HG03060 (cell line): Measurements from ENCODE around the gene KAT6B.
"Not testable (repeated sequence)": the region's sequence is repeated elsewhere in the genome, so short reads cannot be mapped to it uniquely, and the experiment has no call there.

Experiments used
- ATAC-seq: cut with Tn5 transposase; IDR thresholded peaks from one replicate; pipeline ENCODE4 v1.9.1; 2021; ENCODE audit warnings: low read depth, moderate number of reproducible peaks; ENCODE audit not compliant: unreplicated experiment

The KAT6B gene

DNA sequence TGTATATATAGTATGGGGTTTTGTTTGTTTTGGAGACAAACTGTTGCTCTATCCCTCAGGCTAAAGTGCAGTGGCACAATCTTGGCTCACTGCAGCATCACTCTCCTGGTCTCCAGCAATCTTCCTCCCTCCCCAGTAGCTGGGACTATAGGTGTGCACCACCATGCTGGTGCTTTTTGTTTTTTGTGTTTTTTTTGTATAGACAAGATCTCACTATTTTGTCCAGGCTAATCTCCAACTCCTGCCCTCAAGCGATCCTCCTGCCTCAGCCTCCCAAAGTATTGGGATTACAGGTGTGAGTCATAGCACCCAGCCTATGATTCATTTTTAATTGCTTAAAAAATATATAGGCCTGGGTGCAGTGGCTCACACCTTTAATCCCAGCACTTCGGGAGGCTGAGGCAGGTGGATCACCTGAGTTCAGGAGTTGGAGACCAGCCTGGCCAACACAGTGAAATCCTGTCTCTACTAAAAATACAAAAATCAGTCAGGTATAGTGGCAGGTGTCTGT lies 229.6 kb downstream of the KAT6B start:
- ATAC-seq: not testable (repeated sequence)

- no peak for ATAC-seq
Observed at GRCh38 chr10:75057680-75058079, 231.3 kb downstream of the KAT6B start.

DNA sequence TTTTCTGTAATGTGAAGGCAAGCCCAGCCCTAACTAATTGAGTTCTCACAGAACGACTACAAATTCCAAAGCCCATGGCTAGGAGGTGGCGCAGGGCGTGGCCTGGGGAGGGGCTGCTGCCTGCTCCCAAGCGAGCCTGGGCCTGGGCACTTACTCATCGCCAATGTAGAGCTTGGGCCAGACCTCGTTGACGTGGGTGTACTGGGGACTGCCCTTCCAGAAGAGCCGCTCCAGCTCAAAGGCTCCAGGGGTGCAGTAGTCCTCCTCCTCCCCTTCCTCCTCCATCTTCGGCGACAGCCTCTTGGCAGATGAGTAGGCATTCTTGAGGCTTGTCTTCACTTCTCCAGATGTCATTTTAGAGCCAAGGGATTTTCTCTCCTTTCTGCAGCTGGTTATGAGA lies 231.8 kb downstream of the KAT6B start:
- ATAC-seq: no peak

DNA sequence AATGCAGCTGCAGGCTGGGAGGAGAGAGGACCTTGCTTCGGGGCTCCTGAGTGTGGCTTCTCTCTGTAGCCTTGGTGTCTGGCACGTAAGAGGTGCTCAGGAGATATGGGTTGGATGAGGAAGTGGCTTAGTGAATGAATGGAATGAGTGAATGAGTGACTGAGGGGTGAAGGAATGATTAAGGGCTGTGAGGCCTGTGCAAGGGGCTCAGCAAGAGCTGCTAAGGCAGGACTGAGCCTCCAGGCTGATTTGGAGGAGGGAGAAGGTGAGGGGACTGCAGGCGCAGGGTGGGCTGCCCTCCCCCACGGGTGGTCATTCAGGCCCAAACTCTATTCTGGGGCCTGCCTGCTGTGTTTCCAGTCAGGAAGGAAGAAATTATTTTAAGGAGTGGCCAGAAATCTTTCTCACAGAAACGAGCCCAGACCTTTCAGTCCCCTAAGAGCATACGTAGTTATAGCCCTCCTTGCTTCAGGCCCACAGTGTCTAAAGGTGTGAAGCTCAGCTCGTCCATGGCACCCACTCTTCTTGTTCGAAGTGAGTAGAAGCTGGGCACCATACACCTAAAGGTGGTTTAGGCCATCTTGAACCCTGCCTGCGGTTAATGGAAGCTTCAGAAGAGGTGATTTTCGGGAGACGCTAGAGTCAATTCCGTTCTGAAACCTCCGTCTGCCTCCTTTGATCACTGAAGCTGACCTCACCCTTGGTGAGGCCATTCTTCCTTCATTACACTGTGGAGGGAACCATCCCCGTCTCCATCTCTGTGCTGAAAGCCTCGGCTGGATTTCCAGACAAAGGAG lies 235.5 kb downstream of the KAT6B start:
- no peak for ATAC-seq

GRCh38 chr10:75062506-75063299 lies 236.3 kb downstream of the KAT6B start:
- no peak for ATAC-seq

GRCh38 chr10:75063461-75064230 lies 237.2 kb downstream of the KAT6B start:
- no peak for ATAC-seq

DNA sequence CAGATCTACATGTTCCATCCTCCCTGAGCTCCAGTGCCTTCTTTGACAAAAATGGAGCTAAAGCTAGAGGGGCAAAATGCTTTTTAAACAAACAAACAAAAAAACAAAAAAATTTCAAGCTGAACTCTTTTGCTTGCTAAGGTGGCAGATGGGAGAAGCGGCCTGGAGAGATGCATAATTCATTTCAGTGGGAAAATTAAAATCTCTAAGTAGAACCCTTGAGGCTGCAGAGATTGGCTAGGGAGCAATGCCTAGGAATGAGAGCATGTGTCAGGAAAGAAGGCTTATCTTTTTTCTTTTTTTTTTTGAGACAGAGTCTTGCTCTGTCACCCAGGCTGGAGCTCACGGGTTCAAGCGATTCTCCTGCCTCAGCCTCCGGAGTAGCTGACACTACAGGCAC lies 238.7 kb downstream of the KAT6B start:
- ATAC-seq: no peak

DNA sequence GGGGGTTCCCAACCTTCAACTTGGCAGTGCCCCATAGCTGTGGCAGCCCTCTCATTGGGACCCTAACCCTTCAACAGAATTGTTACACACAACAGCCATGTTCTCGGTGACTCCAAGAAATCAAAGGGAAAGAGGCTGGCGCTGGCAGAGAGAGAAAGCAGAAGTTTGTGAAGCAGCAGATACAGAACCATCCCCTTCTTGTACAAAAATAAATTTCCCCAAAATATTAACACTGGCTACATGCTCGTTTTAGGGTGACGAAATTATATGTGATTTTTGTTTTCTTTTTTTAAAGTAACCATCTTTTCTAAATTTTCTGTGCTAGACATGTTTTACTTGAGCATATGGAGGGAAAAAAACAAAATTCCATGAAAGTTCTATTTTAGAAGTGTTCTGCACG lies 239.9 kb downstream of the KAT6B start:
- ATAC-seq: no peak

DNA sequence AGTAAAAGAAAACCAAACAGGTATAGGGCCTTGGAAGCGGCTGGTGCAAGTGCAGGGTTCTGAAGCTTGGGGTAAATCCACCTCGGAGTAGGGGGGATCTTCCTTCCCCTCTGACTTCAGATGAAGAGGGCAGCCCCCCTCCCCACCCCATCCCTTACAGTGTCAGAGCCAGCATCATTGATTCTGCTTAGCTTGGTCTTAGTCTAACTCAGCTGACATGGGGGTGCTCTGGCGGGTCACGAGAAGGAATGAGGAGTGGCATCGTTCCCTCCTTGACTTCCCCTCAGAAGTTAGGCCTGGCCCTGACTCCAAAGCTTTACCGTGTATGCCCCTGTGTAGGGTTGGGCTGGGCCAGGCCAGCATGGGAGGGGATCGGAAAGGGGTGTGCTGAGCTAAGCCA lies 240.9 kb downstream of the KAT6B start:
- ATAC-seq: no peak

DNA sequence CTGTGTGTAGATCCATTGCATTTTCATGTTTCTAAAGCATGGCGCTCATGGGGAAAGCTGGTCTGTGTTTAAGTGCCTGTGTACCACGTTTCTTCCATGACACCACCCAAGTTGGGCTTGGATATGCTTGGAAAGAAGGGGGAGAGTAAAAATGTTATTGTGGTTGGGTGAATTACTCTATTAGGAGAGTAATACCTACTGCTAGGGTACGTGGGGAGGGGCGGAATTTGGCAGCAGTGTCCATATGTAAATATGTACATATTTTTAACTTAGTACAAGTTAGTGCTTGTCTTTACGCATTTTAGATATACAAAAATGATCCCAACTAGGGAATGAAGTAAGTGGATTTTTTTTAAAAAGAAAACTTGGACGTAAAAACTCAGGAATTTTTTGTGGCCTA lies 242.1 kb downstream of the KAT6B start:
- no peak for ATAC-seq

- no peak for ATAC-seq
Observed at GRCh38 chr10:75070476-75070875, 244.1 kb downstream of the KAT6B start.

GRCh38 chr10:75070961-75071428 lies 244.6 kb downstream of the KAT6B start:
- no peak for ATAC-seq

DNA sequence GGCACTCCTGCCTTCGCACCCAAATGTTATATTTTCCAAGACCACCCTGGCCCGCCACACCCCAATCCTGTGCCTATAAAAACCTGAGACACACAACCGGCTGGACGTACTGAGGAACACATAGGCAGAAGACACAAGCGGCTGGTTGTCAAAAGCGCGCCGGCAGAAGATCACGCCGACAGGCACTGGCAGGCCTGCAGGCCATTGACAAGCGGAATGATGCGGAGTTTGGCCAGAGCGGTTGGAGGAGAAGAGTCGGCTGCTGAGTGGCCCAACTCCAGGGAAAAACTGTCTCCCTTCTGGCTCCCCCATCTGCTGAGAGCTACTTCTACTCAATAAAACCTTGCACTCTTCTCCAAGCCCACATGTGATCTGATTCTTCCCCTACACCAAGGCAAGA lies 245.4 kb downstream of the KAT6B start:
- no peak for ATAC-seq

DNA sequence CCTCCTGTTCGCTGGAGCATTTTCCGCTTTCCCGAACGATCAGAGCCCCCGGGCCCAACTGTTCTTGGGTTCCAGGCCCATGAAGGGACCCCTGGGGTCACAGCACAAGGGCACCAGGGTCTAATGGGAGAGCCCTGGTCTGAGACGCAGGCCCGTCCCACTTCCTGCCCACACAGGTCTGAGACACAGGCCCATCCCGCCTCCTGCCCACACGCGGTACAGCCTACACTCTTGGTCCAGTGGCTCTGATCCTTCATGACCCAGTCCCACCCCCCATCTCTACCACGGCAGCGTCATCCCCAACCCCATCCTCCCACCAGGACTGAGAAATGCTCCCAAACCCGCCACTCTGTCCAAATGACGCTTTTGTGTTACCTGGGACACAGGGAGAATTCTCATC lies 246.3 kb downstream of the KAT6B start:
- ATAC-seq: no peak

- ATAC-seq: no peak
Observed at GRCh38 chr10:75073442-75073841, 247.0 kb downstream of the KAT6B start.

DNA sequence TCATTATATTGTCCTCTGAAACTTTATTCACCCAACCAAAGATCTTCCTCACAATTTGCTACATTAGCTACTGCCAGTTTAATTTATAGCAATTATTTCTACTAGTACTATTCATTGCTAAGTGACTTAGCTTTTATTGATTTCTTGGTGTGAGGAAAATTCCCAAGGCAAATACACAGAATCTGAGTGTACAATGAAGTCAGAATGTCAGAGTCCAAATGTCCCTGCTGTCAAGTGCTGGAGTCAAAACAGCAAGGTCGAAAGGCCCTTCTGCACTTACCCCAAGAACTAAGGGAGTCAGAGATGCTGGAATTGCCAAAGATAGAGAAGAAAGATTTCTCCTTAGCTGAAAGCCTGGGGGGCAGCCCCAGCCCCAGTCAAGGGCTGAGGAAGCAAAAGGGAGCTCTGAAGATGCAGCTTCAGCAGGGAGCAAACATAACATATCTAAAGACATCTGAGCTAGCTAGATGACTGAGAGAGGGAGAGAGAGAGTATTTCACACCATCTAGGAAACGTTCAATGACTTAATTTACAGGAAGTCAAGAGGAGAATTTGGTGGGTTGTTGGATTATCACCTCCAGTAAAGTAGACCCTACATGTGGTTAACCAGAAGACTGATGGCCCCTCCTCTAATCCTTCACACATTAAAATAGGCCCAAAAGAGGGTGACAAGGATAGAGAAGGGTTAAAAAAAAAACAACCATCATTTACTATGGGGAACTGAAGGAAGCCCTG lies 248.5 kb downstream of the KAT6B start:
- ATAC-seq: no peak

DNA sequence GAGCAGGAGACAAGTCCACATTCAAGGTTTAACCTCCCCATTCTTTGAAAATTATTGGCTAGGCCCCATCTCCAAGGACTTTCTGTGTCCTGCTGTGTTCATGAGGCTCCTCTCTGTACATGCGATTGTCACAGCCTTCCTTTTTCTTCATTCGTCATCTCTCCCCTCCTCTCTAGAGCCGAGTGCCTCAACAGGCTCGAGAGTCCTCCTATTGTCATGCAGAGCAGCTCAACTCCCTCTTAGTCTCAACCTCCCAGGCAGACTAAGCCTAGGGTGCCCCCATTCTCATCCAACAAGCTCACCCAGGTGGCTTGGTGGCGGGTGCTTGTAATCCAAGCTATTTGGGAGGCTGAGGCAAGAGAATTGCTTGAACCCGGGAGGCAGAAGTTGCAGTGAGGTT lies 249.9 kb downstream of the KAT6B start:
- no peak for ATAC-seq

- no peak for ATAC-seq
Observed at GRCh38 chr10:75079436-75080083, 253.2 kb downstream of the KAT6B start.

DNA sequence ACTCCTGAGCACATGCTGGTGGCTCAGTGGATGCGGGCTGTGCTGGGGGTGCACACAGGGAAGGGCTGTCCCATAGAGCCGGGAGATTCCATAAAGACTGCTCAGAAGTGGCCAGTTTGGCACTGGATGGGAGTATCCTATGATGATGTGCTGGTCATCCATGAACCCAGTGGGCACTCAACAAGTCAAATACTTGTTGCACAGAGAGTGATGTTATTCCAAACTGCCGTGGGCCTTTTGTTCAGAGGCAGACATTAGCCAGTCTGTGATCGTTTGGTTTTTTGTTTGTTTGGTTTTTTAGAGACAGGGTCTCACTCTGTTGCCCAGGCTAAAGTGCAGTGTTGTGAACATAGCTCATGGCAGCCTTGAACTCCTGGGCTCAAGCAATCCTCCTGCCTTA lies 254.2 kb downstream of the KAT6B start:
- no peak for ATAC-seq

- ATAC-seq: no peak
Observed at GRCh38 chr10:75081379-75081778, 255.0 kb downstream of the KAT6B start.
